Epithelial cell of esophagus (primary cell): Measurements from ENCODE around the gene TRERF1.

ENCODE experiments used
- DNase-seq: peaks from one replicate; pipeline ENCODE4 v3.0.0; 2010; ENCODE audit warnings: low read depth
- H3K4me3 ChIP-seq: 2 replicates; pipeline ENCODE4 v1.5.1; 2011; ENCODE audit warnings: mild to moderate bottlenecking, low read length, control low read depth
- CTCF ChIP-seq: IDR thresholded peaks from 2 replicates; pipeline ENCODE4 v1.5.1; 2011; ENCODE audit warnings: low read depth, mild to moderate bottlenecking, low read length, control low read depth, inconsistent platforms; ENCODE audit not compliant: insufficient read depth; ENCODE audit errors: missing control alignments

Gene TRERF1

GRCh38 chr6:42320762-42321161, 131.0 kb downstream of the TRERF1 start:
- no peak for TF ChIP-seq CTCF
- no peak overlapping the region for H3K4me3 ChIP-seq
- DNase-seq: peak; percentile 68

GRCh38 chr6:42318480-42318879, 133.2 kb downstream of the TRERF1 start:
- no peak overlapping the region for H3K4me3 ChIP-seq
- no peak for TF ChIP-seq CTCF
- DNase-seq: no peak

GRCh38 chr6:42316981-42317380, 134.7 kb downstream of the TRERF1 start:
- no peak for TF ChIP-seq CTCF
- no peak for DNase-seq
- no peak overlapping the region for H3K4me3 ChIP-seq

- TF ChIP-seq CTCF: no peak
- peak; percentile 90 for DNase-seq
- H3K4me3 ChIP-seq: no peak overlapping the region
Measured at GRCh38 chr6:42315991-42316970, 135.4 kb downstream of the TRERF1 start.

- no peak for TF ChIP-seq CTCF
- no peak for DNase-seq
- H3K4me3 ChIP-seq: no peak overlapping the region
Measured at GRCh38 chr6:42315259-42315990, 136.3 kb downstream of the TRERF1 start.

- TF ChIP-seq CTCF: no peak
- DNase-seq: peak; percentile 27
- no peak overlapping the region for H3K4me3 ChIP-seq
Measured at GRCh38 chr6:42314571-42315258, 137.0 kb downstream of the TRERF1 start.
